ENCODE results near the gene RAPGEFL1.
"Not testable (repeated sequence)": the region's sequence is repeated elsewhere in the genome, so short reads cannot be mapped to it uniquely, and the experiment has no call there.

RAPGEFL1 gene, protein sequence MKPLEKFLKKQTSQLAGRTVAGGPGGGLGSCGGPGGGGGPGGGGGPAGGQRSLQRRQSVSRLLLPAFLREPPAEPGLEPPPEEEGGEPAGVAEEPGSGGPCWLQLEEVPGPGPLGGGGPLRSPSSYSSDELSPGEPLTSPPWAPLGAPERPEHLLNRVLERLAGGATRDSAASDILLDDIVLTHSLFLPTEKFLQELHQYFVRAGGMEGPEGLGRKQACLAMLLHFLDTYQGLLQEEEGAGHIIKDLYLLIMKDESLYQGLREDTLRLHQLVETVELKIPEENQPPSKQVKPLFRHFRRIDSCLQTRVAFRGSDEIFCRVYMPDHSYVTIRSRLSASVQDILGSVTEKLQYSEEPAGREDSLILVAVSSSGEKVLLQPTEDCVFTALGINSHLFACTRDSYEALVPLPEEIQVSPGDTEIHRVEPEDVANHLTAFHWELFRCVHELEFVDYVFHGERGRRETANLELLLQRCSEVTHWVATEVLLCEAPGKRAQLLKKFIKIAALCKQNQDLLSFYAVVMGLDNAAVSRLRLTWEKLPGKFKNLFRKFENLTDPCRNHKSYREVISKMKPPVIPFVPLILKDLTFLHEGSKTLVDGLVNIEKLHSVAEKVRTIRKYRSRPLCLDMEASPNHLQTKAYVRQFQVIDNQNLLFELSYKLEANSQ

DNA sequence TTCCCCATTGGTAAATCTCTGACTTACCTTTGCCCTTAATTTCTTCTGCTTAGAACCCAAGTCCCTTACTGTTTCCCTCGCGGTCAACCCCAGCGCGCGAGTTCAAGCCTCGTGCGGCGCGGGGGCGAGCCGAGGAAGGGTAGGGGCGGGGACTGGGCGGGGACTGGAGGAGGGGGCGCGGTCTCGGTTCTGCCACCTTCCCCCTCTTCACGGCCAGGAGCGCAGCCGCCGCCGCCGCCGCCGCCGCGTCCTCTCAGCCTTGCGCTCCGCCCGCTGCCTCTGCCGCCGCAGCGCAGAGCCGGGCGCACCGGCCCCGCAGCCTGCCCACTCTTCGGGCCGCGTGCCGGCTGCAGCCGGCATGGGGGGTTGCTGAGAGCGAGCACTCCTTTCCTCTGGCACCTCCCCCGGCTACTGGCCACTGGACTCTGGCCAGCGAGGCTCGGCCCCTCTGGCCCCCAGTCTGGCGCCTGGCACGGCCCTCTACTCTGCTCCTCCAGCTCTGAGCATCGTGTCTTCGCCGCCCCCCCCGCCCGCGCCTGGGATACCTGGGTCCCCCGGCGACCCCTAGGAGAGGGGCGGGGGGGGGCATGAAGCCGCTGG lies at the start of gene RAPGEFL1:
Gene RAPGEFL1 (plus strand): TSS at position 196 of the 600 bp plus-strand sequence. CDS start 392 bp downstream, at position 588.
- in situ Hi-C loops (cut with MboI; ENCODE audit: low sequenced_read_pairs): no loop called here

DNA sequence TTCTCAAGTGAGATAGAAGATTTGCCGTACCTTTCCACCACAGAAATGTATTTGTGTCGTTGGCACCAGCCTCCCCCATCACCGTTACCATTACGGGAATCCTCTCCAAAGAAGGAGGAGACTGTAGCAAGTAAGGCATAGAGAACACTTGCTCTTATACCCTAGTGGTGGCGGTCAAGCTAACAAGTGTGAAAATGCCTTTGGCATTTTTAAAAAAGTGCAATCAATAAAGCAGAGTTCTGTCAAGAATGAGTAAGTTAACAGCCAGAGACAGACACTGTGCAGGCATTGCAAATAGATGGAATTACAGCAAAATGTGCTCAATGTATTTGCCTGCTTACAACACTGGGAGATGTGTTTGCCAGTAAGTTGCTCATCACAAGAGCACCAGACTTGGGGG lies 47.8 kb upstream of the RAPGEFL1 start:
- in situ Hi-C loops (cut with MboI; ENCODE audit: low sequenced_read_pairs): no loop called here

DNA sequence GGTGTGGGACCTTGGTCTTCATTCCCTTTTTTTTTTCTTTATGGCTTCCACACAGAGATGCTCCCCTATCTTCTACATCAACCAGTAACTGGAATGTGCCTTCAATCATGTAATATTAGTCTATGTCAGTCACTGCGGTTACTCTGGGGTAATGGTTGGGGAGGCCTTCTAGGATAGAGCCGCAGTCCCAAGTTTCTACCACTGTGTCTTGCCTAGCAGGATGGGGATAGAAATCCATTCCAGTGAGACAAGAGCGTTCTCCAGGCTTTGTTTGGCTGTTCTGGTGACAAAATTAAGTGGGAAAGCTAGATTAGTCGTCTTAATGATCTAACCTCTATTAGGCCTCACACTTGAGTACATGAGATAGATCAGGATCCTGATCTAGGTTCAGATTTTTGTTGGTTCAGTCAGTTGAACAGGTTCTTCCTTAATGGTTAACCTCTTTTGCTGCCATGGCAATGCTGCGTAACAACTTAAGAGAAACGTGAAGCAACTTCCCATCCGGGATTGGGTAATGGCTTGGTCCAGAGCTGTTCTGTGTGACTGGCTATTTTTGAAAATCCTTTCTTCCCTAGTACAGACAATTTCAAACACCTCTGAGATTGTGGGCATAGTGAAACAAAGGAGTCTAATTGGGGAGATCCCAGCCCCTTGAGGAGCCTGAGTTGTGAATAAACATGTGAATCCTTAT lies 46.8 kb upstream of the RAPGEFL1 start:
- in situ Hi-C loops (cut with MboI; ENCODE audit: low sequenced_read_pairs): no loop called here

DNA sequence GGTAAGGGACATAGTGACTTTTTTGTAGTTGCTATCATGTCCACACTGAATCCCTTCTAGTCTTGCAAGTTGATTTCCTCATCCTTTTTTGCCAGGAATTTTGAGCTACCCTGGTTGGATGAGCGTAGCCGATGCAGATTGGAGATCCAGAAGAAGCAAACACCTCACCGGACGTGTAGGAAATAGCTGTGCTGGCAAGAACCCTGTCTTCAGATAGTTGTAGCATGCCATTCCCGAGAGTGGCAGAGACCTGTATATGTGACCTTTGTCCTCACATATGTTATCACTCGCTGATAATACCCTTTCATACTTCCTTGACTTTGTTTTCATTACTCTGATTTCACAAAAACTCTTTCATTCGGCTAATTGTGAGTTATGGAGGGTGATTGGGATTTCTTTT lies 43.1 kb upstream of the RAPGEFL1 start:
- in situ Hi-C loops (cut with MboI; ENCODE audit: low sequenced_read_pairs): no loop called here

- in situ Hi-C loops (cut with MboI; ENCODE audit: low sequenced_read_pairs): no loop called here
Measured at GRCh38 chr17:40135817-40136216, 41.5 kb upstream of the RAPGEFL1 start.

DNA sequence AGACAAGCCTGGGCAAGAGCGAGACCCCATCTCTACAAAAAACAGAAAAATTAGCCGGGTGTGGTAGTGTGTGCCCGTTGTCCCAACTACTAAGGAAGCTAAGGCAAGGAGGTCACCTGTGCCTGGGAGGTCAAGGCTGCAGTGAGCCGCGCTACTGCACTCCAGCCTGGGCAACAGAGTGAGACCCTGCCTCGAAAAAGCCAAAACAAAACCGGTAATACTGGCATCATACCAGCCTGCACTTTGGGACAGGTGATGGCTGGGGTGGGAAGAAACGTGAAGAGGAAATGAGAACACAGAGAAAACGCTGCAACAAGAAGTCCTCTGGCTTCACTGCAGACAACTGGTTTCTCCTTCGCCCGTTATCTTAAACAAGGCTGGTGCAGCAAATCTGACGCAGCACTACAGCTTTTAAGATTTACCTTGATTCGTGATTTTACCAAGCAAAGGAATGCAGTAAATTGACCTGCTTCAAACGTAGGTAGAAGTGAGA lies 37.7 kb upstream of the RAPGEFL1 start:
- in situ Hi-C loops (cut with MboI; ENCODE audit: low sequenced_read_pairs): no loop called here

- in situ Hi-C loops (cut with MboI; ENCODE audit: low sequenced_read_pairs): not testable (repeated sequence)
Measured at GRCh38 chr17:40143166-40143565, 34.1 kb upstream of the RAPGEFL1 start.

- in situ Hi-C loops (cut with MboI; ENCODE audit: low sequenced_read_pairs): no loop called here
Measured at GRCh38 chr17:40145476-40145875, 31.8 kb upstream of the RAPGEFL1 start.

DNA sequence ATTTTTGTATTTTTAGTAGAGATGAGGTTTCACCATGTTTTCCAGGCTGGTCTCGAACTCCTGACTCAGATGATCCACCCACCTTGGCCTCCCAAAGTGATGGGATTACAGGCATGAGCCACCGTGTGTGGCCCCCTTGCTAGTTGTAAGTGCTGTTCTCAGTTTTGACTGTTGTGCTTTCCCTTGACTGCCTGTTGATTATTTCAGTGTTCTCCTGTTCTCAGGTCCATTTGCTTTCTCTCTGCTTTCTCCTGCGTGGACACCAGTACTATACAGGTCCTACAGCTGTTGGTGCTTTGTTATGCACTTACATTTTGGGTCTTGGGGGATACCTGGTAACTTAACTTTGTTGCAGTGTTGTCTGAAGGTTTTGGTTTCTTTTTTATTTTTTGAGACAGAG lies 28.7 kb upstream of the RAPGEFL1 start:
- in situ Hi-C loops (cut with MboI; ENCODE audit: low sequenced_read_pairs): no loop called here

- in situ Hi-C loops (cut with MboI; ENCODE audit: low sequenced_read_pairs): no loop called here
Measured at GRCh38 chr17:40150276-40150675, 27.0 kb upstream of the RAPGEFL1 start.

DNA sequence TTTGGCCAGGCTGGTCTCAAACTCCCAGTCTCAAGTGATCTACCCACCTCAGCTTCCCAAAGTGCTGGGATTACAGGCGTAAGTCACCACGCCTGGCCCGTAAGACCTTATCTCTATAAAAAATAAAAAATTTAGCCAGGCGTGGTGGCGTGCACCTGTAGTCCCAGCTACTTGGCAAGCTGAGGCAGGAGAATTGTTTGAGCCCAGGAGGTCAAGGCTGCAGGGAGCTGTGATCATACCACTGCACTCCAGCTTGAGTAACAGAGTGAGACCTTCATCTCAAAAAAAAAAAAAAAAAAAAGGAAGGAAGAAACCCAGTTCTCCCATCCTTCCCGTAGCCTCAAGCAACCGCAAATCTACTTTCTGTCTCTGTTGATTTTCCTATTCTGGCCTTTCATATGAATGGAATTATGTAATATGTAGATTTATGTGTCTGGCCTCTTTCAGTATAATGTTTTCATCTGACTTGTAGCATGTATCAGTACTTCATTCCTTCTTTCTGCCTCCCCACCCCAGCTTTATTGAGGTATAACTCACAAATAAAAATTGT lies 25.8 kb upstream of the RAPGEFL1 start:
- in situ Hi-C loops (cut with MboI; ENCODE audit: low sequenced_read_pairs): no loop called here

DNA sequence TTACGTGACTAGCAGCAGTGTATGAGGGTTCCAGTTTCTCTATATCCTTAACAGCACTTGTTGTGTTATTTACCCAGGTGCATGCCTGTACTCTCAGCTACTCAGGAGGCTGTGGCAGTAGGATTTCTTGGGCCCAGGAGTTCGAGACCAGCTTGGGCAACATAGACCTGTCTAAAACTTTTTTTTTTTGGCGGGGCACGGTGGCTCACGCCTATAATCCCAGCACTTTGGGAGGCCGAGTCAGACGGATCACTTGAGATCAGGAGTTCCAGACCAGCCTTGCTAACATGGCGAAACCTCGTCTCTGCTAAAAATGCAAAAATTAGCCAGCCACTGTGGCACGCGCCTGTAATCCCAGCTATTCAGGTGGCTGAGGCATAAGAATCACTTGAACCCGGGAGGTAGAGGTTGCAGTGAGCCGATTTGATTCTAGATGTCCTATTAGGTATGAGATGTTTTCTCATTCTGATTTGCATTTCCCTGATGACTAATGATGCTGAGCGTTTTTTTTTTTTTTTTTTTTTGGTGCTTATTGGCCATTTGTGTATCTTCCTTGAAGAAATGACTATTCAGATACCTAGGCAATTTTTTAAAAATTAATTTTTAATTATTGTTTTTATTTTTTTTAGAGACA lies 23.6 kb upstream of the RAPGEFL1 start:
- in situ Hi-C loops (cut with MboI; ENCODE audit: low sequenced_read_pairs): no loop called here

DNA sequence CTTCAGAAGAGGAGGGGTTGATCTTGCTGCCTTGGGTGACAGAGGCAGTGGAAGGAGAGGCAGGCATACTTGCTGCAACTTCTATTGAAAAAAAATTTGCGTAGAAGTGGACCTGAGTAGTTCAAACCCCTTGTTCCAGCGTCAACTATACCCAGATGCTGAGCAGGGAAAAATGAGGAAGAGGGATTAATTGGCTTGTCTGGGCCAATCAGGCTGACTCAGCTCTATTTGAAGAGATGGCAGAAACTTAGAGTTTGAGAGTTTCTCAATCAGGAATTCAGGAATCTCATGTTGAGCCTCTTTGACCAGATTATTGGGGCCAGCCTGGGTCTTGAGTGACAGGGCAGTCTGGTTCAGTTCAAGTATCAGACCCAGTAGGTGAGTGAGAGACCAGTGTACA lies 19.3 kb upstream of the RAPGEFL1 start:
- in situ Hi-C loops (cut with MboI; ENCODE audit: low sequenced_read_pairs): no loop called here

DNA sequence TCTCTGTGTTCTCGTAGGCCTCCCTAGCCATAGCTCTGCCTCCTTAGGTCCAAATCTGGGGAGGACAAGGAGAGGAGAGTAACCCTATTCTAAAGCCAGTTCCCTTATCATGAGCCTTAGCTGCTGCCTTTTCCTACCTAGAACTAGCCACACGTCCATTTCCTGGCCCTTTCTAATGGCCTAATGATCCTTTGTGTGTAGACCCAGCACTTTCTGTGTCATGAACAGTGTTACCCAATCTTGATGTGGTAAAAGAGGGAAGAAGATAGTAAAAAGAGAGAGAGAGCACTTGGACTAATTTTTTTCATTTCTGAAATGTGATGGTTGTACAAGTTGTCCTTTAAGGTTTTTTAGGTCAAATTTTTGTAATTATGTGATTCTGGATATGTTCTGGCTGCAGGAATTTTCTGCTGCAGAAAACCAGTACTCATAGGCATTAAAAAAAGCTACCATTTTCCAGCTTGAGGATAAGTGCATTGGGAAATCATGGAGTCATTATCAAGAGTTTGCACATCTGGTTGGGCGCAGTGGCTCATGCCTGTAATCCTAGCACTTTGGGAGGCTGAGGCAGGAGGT lies 18.7 kb upstream of the RAPGEFL1 start:
- in situ Hi-C loops (cut with MboI; ENCODE audit: low sequenced_read_pairs): no loop called here

DNA sequence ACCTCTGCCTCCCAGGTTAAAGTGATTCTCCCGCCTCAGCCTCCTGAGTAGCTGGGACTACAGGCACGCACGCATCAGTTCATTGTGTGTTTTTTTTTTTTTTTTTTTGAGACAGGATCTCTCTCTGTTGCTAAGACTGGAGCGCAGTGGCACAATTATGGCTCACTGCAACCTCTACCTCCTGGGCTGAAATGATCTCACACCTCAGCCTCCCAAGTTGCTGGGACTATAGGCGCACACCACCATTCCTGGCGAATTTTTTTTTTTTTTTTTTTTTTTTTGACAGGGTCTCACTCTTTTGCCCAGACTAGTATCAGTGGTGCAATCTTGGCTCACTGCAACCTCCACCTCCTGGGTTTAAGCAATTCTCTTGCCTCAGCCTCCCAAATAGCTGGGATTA lies 17.8 kb upstream of the RAPGEFL1 start:
- in situ Hi-C loops (cut with MboI; ENCODE audit: low sequenced_read_pairs): no loop called here

GRCh38 chr17:40167685-40168261 lies 9.5 kb upstream of the RAPGEFL1 start:
- in situ Hi-C loops (cut with MboI; ENCODE audit: low sequenced_read_pairs): no loop called here

DNA sequence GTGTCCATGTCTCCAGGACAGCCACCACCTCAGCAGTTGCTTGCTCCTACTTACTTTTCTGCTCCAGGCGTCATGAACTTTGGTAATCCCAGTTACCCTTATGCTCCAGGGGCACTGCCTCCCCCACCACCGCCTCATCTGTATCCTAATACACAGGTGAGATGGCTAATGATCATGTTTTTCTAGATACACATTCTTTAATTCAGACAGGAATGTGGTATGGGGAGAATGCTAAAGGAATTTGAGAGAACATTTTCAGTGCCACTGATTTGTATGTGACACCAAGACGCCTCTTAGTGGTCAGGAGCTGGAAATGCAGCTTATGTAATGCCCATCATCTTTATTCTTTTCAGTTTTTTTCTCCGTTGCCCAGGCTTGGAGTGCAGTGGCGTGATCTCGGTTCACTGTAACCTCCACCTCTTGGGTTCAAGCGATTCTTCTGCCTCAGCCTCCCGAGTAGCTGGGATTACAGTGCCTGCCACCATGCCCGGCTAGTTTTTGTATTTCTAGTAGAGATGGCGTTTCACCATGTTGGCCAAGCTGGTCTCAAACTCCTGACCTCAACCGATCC lies 8.9 kb upstream of the RAPGEFL1 start:
- in situ Hi-C loops (cut with MboI; ENCODE audit: low sequenced_read_pairs): no loop called here

GRCh38 chr17:40170325-40170724 lies 6.9 kb upstream of the RAPGEFL1 start:
- in situ Hi-C loops (cut with MboI; ENCODE audit: low sequenced_read_pairs): no loop called here

DNA sequence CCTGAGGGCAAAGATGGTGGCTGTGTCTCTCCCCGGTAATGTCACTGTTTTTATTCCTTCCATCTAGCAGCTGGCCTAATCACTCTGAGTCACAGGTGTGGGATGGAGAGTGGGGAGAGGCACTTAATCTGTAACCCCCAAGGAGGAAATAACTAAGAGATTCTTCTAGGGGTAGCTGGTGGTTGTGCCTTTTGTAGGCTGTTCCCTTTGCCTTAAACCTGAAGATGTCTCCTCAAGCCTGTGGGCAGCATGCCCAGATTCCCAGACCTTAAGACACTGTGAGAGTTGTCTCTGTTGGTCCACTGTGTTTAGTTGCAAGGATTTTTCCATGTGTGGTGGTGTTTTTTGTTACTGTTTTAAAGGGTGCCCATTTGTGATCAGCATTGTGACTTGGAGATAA lies 5.5 kb upstream of the RAPGEFL1 start:
- in situ Hi-C loops (cut with MboI; ENCODE audit: low sequenced_read_pairs): no loop called here

Data from HL-60/S4 (cell line).